HepG2 (cell line): Measurements from ENCODE around the gene ALOXE3. TPM values are rescaled to one million over a fixed set of nuclear protein-coding genes. Genes with fewer than 3 reads are reported as not detected.

Experiments used
- ATAC-seq: fragments of 200-7000 bp; cut with Tn5 transposase; 3 replicates; pipeline ENCODE4 v1.9.1; 2020; ENCODE audit warnings: mild to moderate bottlenecking, moderate library complexity
- Bru-seq: library from RNA; stranded (reverse); fragments of 400-500 nt; gene quantifications from one replicate; lab custom pipeline; 2021; lab: Mats Ljungman, UMichigan
- BruChase-seq, 2 experiments: library from RNA; stranded (reverse); fragments of 400-500 nt; gene quantifications; one replicate each; lab custom pipeline; 2021; lab: Mats Ljungman, UMichigan
- BruUV-seq: library from RNA; stranded (reverse); fragments of 400-500 nt; replicated peaks from 2 replicates; lab custom pipeline; 2021; lab: Mats Ljungman, UMichigan
- CTCF ChIA-PET: fragments of 300-600 bp; formaldehyde crosslinking; extraction: SDS; loops from one replicate; lab custom pipeline; 2021; ENCODE audit warnings: low total read pairs, inconsistent platforms, low intra/inter-chr PET ratio; lab: Yijun Ruan, JAX
- POLR2A ChIA-PET: fragments of 350-600 bp; sonication (Branson Sonifier 250); formaldehyde crosslinking; loops from one replicate; lab custom pipeline; 2020; ENCODE audit warnings: antibody characterized with exemption, inconsistent platforms; lab: Yijun Ruan, JAX
- DNase-seq: peaks from one replicate; pipeline ENCODE4 v3.0.0-alpha.2; 2015; ENCODE audit warnings: low spot score
- FAIRE-seq: peaks from 3 replicates; lab custom pipeline; 2011; peaks lifted over from hg19 to GRCh38; lab: Jason Lieb, UNC
- H2AFZ ChIP-seq: one replicate; pipeline ENCODE4 v1.6.1; 2011; ENCODE audit warnings: low read length, inconsistent platforms
- H3K27ac ChIP-seq: fragments of 300-600 bp; 3 replicates; pipeline ENCODE4 v1.8.0; 2011; ENCODE audit warnings: mixed run types, mild to moderate bottlenecking, mixed read lengths, low read length, inconsistent platforms; ENCODE audit not compliant: insufficient read depth; ENCODE audit errors: extremely low read length
- H3K27me3 ChIP-seq, 2 experiments: fragments of 200-600 bp in 1 of 2; 2 replicates in 1 of 2; 3 replicates in 1 of 2; pipeline versions ENCODE4 v1.6.0 to v1.8.0; 2011; ENCODE audit warnings: low read length in 2 of 2, mild to moderate bottlenecking in 2 of 2, moderate library complexity in 2 of 2, inconsistent platforms in 1 of 2; ENCODE audit not compliant: insufficient read depth in 2 of 2, control insufficient read depth in 1 of 2
- H3K36me3 ChIP-seq, 2 experiments: fragments of 200-600 bp in 1 of 2; replicated peaks in 1 of 2; 2 replicates in 1 of 2; 3 replicates in 1 of 2; pipeline versions ENCODE4 v1.5.1 to v1.8.0; 2011; ENCODE audit warnings: low read length in 2 of 2, inconsistent platforms in 1 of 2; ENCODE audit not compliant: insufficient read depth in 2 of 2, control insufficient read depth in 1 of 2
- H3K4me1 ChIP-seq: 2 replicates; pipeline ENCODE4 v1.5.1; 2012; ENCODE audit warnings: low read length, inconsistent platforms; ENCODE audit not compliant: insufficient read depth
- H3K4me2 ChIP-seq: 2 replicates; pipeline ENCODE4 v1.6.0; 2011; ENCODE audit warnings: low read depth, low read length, inconsistent platforms
- H3K4me3 ChIP-seq, 3 experiments: fragments of 200-600 bp in 1 of 3; sonication (generic), shearing (Covaris generic) in 1 of 3; replicated peaks in 1 of 3; 2 replicates each; pipeline ENCODE4 v1.5.1; 2011 to 2016; ENCODE audit warnings: low read length in 3 of 3, inconsistent platforms in 2 of 3, low read depth in 2 of 3, mild to moderate bottlenecking in 2 of 3, control low read depth in 1 of 3, mixed read lengths in 1 of 3; ENCODE audit not compliant: insufficient read depth in 1 of 3
- H3K79me2 ChIP-seq: one replicate; pipeline ENCODE4 v1.6.1; 2011; ENCODE audit warnings: low read length, inconsistent platforms; ENCODE audit not compliant: insufficient read depth
- H3K9ac ChIP-seq: 2 replicates; pipeline ENCODE4 v1.6.0; 2011; ENCODE audit warnings: mild to moderate bottlenecking, low read depth, low read length, inconsistent platforms; ENCODE audit not compliant: insufficient read depth
- H3K9me3 ChIP-seq: 2 replicates; pipeline ENCODE4 v1.5.1; 2012; ENCODE audit warnings: mild to moderate bottlenecking, low read length
- H4K20me1 ChIP-seq: 2 replicates; pipeline ENCODE4 v1.6.0; 2011; ENCODE audit warnings: inconsistent platforms, mild to moderate bottlenecking, low read length, moderate library complexity; ENCODE audit not compliant: insufficient read depth
- DNMT3B ChIP-seq: conservative IDR thresholded peaks from 2 replicates; pipeline ENCODE4 v1.6.1; 2016; ENCODE audit warnings: missing biosample characterization, control low read depth
- TP53 ChIP-seq: sonication (generic); formaldehyde crosslinking; conservative IDR thresholded peaks from 2 replicates; pipeline ENCODE4 v1.4.0; 2020; ENCODE audit warnings: missing genetic modification reagents
- WGBS: methylation state at CpG from one replicate; pipeline ENCODE4 v1.1.6; 2017; ENCODE audit warnings: low lambda C conversion rate; 5-methylcytosine and 5-hydroxymethylcytosine counted together
- in situ Hi-C: cut with HindIII; loops from 2 replicates; pipeline ENCODE4 v1.10.0; 2017; ENCODE audit warnings: low pct_unique_long_range_greater_than_20kb; ENCODE audit not compliant: extremely low pct_ligation_motif_present
- intact Hi-C: fragments of 100-400 bp; cut with micrococcal nuclease; formaldehyde crosslinking; loops from one replicate; pipeline ENCODE4 v1.10.0; 2022; ENCODE audit not compliant: unreplicated experiment
- long read RNA-seq, 2 experiments: library from RNA in 1 of 2; library from polyadenylated mRNA in 1 of 2; stranded (forward) in 1 of 2; unstranded in 1 of 2; transcript quantifications; one replicate each; pipeline ENCODE4 v2.0.0, GENCODE V29; 2019 to 2022
- polyA minus RNA-seq, 3 experiments: library from RNA; depleted of rRNA, polyadenylated mRNA; stranded (reverse); fragments of >200 nt; gene quantifications; 2 replicates each; pipeline ENCODE4 v1.2.3, GENCODE V29; 2011; ENCODE audit warnings: low replicate concordance in 1 of 3
- polyA plus RNA-seq, 8 experiments: library from polyadenylated mRNA; depleted of rRNA in 3 of 8; stranded (reverse) in 7 of 8; unstranded in 1 of 8; fragments of >200 nt; fragmentation: Illumina TruSeq in 4 of 8; extraction: Trizol in 4 of 8; gene quantifications; 2 replicates each; pipeline versions ENCODE4 v1.2.1 to v1.2.3, GENCODE V29; 2011 to 2016; ENCODE audit warnings: low read depth in 4 of 8, missing spikeins in 1 of 8, mixed read lengths in 1 of 8; ENCODE audit not compliant: insufficient read depth in 1 of 8
- total RNA-seq, 5 experiments: library from RNA; depleted of rRNA; stranded (reverse); fragments of >200 nt; fragmentation: Illumina TruSeq; extraction: Trizol; gene quantifications; 2 replicates each; pipeline ENCODE4 v1.2.3, GENCODE V29; 2016; ENCODE audit warnings: low read depth in 1 of 5
- TF ChIP-seq, protein P1 (sequence below): sonication (generic); formaldehyde crosslinking; IDR thresholded peaks from 2 replicates; pipeline ENCODE4 v1.8.1; 2022; ENCODE audit warnings: mild to moderate bottlenecking, missing genetic modification reagents
- TF ChIP-seq, protein P2 (sequence below), 2 experiments: fragments of 450-650 bp in 1 of 2; sonication (generic) in 1 of 2; formaldehyde crosslinking in 1 of 2; IDR thresholded peaks; 2 replicates each; pipeline versions ENCODE4 v1.6.1 to v1.8.0; 2016 to 2022; ENCODE audit warnings: antibody characterized with exemption in 1 of 2, mild to moderate bottlenecking in 1 of 2, missing genetic modification reagents in 1 of 2

Gene ALOXE3
- not detected in 2 replicates for total RNA-seq (2016; rRNA removed; fragmentation: Illumina TruSeq; extraction: Trizol)
- not detected in 2 replicates for total RNA-seq (2016; cell fraction: cytosol; rRNA removed; fragmentation: Illumina TruSeq; extraction: Trizol; ENCODE audit: low read depth)
- 0.02 TPM in 1 of 2 replicates, not detected in the other for total RNA-seq (2016; cell fraction: insoluble cytoplasmic fraction; rRNA removed; fragmentation: Illumina TruSeq; extraction: Trizol)
- total RNA-seq (2016; cell fraction: membrane; rRNA removed; fragmentation: Illumina TruSeq; extraction: Trizol) = not detected in 2 replicates
- total RNA-seq (2016; cell fraction: nucleus; rRNA removed; fragmentation: Illumina TruSeq; extraction: Trizol) = not detected in 2 replicates
- 0.07 TPM in 1 of 2 replicates, not detected in the other for polyA plus RNA-seq (2011; rRNA removed)
- 0.03 TPM in 1 of 2 replicates, not detected in the other for polyA plus RNA-seq (2011; cell fraction: cytosol; rRNA removed)
- 0.14 and 0.18 TPM in 2 replicates for polyA plus RNA-seq (2011; cell fraction: nucleus; rRNA removed)
- 0.08 TPM in 1 of 2 replicates, not detected in the other for polyA plus RNA-seq (2012)
- polyA plus RNA-seq (2016; cell fraction: cytosol; fragmentation: Illumina TruSeq; extraction: Trizol; ENCODE audit: low read depth) = not detected in 2 replicates
- not detected in 2 replicates for polyA plus RNA-seq (2016; cell fraction: insoluble cytoplasmic fraction; fragmentation: Illumina TruSeq; extraction: Trizol; ENCODE audit: low read depth)
- polyA plus RNA-seq (2016; cell fraction: membrane; fragmentation: Illumina TruSeq; extraction: Trizol; ENCODE audit: low read depth) = not detected in 2 replicates
- polyA plus RNA-seq (2016; cell fraction: nucleus; fragmentation: Illumina TruSeq; extraction: Trizol; ENCODE audit: insufficient read depth, low read depth) = not detected in 2 replicates
- 0.63 TPM in 1 of 2 replicates, not detected in the other for polyA minus RNA-seq (2011; rRNA and poly(A)+ RNA removed; ENCODE audit: low replicate concordance)
- not detected in 2 replicates for polyA minus RNA-seq (2011; cell fraction: cytosol; rRNA and poly(A)+ RNA removed)
- not detected in 2 replicates for polyA minus RNA-seq (2011; cell fraction: nucleus; rRNA and poly(A)+ RNA removed)
- percentile 14 among the genes with signal in this experiment for Bru-seq, nascent RNA
- percentile 5 among the genes with signal in this experiment for BruChase-seq, experiment 1, labeled RNA remaining after a 6-hour chase
- percentile 5 among the genes with signal in this experiment for BruChase-seq, experiment 2, labeled RNA remaining after a 2-hour chase
- long read RNA-seq, experiment 1 = 0 reads
- long read RNA-seq, experiment 2 = 0 reads

DNA sequence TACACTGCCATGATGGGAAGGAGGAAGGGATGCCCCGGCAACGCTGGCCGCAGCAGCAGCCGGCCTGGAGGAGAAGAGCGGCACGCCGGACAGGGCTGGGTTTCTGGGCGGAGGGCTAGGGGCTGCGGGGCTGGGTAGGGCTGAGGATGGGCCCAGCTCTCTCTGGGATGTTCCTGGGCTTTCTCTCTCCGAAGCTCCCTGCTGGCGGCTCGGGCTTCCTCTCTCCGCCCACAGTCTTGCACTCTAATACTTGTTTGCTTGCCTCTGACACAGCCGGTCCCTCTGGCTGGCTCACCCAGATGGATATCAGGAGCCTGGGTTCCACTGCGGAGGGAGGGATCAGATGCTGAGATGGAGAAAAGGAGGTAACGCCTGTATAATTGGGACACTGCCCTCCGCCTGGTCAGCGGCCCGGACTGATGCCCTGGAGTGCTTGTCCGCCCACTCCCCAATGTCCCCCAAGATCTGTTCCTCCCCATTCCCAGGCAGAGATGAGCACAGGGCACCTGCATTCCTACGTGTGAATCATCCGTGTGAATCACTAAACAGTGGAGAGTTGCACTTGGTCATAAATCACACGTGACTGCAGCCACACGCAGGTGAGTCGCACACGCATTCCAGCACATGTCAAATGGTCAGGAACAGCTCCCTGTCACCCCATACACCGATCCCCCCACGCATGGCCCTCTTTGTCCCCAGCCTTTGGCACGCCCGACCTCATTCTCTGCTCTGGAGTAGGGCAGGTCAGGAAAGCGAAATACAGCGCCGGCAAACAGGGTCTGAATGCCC, at the start of gene ALOXE3:
Gene ALOXE3 (minus strand): TSS at position 535 of the 789 bp plus-strand sequence. CDS start 524 bp downstream, at position 11.
- ChIA-PET POLR2A (interaction anchor here (0.6 to 5.1 kb wide), 5 partner anchors 8 to 175 kb away, joined by 3 to 35 read pairs (median 4); no protein-coding TSS in a partner anchor), CTCF (interaction anchor here (1.6 kb wide), 1 partner anchor 24 kb away, joined by 12 read pairs; no protein-coding TSS in a partner anchor)
- Histone ChIP-seq H3K79me2 (no peaks in the 10 kb centered on the region), H3K9me3 (no peaks in the 10 kb centered on the region), H3K27ac (peak within 1 kb of the TSS; percentile 10), H3K4me1 (peaks cover 44% of the 10 kb centered on the region), H2AFZ (peak within 1 kb of the TSS; percentile 74), H3K4me3 (peak within 1 kb of the TSS; percentile 68 to 95 (median 94)), H3K9ac (peak within 1 kb of the TSS; percentile 62), H3K36me3 (no peaks in the 10 kb centered on the region), H3K27me3 (peaks cover 4 to 51% of the 10 kb centered on the region in 2 experiments), H3K4me2 (peak within 1 kb of the TSS; percentile 100), H4K20me1 (peaks cover 11% of the 10 kb centered on the region; the same call in 1 of the 2 replicates)
- BruUV-seq = no TSS peak
- in situ Hi-C loops = loop anchor here (5.0 kb wide), 1 partner anchor 46 kb away; no protein-coding TSS in a partner anchor
- WGBS = 1% methylated on average over 27 of the region's 33 CpGs
- peak; percentile 49 for DNase-seq
- ATAC-seq = peak; percentile 16
- FAIRE-seq = no peak
- intact Hi-C loops = loop anchor here (1.0 to 5.0 kb wide), 4 partner anchors 8 to 69 kb away; no protein-coding TSS in a partner anchor
- TF ChIP-seq, protein P1, sequence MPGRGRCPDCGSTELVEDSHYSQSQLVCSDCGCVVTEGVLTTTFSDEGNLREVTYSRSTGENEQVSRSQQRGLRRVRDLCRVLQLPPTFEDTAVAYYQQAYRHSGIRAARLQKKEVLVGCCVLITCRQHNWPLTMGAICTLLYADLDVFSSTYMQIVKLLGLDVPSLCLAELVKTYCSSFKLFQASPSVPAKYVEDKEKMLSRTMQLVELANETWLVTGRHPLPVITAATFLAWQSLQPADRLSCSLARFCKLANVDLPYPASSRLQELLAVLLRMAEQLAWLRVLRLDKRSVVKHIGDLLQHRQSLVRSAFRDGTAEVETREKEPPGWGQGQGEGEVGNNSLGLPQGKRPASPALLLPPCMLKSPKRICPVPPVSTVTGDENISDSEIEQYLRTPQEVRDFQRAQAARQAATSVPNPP = no peak
- TF ChIP-seq, protein P2, sequence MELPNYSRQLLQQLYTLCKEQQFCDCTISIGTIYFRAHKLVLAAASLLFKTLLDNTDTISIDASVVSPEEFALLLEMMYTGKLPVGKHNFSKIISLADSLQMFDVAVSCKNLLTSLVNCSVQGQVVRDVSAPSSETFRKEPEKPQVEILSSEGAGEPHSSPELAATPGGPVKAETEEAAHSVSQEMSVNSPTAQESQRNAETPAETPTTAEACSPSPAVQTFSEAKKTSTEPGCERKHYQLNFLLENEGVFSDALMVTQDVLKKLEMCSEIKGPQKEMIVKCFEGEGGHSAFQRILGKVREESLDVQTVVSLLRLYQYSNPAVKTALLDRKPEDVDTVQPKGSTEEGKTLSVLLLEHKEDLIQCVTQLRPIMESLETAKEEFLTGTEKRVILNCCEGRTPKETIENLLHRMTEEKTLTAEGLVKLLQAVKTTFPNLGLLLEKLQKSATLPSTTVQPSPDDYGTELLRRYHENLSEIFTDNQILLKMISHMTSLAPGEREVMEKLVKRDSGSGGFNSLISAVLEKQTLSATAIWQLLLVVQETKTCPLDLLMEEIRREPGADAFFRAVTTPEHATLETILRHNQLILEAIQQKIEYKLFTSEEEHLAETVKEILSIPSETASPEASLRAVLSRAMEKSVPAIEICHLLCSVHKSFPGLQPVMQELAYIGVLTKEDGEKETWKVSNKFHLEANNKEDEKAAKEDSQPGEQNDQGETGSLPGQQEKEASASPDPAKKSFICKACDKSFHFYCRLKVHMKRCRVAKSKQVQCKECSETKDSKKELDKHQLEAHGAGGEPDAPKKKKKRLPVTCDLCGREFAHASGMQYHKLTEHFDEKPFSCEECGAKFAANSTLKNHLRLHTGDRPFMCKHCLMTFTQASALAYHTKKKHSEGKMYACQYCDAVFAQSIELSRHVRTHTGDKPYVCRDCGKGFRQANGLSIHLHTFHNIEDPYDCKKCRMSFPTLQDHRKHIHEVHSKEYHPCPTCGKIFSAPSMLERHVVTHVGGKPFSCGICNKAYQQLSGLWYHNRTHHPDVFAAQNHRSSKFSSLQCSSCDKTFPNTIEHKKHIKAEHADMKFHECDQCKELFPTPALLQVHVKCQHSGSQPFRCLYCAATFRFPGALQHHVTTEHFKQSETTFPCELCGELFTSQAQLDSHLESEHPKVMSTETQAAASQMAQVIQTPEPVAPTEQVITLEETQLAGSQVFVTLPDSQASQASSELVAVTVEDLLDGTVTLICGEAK (IDR thresholded peaks at IDR 0.05) = no peak
- TF ChIP-seq, protein P2 (CRISPR knock-in tag; IDR thresholded peaks at IDR 0.05) = no peak
- no peak for TF ChIP-seq DNMT3B (CRISPR knock-in tag)
- TF ChIP-seq TP53 = no peak
